ENCODE data around the gene COBL. TPM values are rescaled to one million over a fixed set of nuclear protein-coding genes. Genes with fewer than 3 reads are reported as not detected.

The COBL gene, protein sequence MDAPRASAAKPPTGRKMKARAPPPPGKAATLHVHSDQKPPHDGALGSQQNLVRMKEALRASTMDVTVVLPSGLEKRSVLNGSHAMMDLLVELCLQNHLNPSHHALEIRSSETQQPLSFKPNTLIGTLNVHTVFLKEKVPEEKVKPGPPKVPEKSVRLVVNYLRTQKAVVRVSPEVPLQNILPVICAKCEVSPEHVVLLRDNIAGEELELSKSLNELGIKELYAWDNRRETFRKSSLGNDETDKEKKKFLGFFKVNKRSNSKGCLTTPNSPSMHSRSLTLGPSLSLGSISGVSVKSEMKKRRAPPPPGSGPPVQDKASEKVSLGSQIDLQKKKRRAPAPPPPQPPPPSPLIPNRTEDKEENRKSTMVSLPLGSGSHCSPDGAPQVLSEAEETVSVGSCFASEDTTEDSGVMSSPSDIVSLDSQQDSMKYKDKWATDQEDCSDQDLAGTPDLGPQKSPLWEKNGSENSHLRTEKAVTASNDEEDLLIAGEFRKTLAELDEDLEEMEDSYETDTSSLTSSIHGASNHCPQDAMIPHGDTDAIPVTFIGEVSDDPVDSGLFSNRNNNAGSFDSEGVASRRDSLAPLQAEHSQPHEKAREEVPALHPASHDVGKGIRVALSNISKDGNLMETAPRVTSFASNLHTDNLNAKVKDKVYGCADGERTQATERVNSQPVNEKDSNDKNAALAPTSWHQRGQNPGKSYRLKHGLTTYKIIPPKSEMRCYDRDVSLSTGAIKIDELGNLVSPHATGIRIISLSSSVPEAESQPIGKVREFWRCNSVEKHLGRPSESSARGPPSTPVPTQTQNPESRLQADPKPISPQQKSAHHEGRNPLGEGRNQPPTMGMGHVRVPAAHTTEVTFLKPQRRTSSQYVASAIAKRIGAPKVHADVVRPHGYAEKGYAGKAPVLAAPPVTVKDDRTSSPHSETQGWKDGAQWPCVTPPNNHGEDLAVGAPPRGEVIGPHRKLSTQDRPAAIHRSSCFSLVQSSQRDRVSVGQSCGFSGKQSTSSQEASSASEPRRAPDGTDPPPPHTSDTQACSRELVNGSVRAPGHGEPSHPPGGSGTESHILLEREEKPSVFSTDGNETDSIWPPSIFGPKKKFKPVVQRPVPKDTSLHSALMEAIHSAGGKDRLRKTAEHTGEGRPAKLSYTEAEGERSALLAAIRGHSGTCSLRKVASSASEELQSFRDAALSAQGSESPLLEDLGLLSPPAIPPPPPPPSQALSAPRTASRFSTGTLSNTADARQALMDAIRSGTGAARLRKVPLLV
- not detected for total RNA-seq (2021; fragmentation: NEBNext Ultra II Directional; extraction: Animal tissue kit (Norgen Biotek cat#: 25700))
- long read RNA-seq, result 0 reads

DNA sequence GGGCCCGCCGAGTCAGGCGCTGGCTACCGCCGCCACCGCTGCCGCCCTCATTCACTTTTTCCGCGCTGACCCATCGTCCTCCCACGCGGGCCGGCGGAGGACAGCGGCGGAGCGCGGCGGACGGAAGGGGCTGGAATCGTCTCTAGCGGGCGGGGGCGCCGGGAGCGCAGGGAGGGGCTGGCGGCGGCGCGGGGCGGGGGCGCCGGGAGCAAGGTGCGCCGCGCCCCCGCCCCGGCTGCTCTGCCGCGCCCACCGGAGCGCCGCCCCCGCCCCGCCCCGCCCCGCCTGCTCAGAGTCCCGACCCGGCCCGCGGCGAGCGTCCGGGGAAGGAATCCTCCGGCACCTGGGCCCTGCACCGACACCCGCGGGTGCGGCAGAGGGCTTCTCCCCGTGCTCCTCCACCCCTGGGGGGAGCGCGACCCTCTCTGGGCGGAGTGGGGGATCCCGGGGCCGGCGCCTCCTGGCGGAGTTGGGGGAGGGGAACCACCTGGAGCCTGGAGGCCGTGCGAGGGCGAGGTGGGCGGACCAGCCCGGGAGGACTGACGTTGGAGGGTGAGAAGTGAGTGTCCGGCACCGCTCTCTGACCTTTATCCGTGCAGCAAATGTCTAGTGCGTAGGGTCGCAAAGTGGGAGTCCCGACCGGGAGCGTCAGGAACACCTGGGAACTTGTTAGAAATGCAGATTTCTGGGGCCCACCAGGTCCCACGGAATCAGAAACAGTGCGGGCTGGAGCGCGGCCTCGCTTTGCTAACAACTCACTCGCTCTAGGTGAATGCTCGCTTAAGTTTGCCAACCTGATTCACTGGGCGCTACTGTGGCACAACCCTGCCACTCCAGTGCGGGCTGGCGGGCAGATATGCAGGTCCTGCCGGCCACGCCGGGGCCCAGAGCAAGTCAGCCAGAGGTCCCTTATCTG lies at the start of gene COBL:
TSS of gene COBL (minus strand) at position 144 of the 916 bp plus-strand sequence. CDS start 176 bp downstream, outside the sequence.
- TF ChIP-seq, protein P1, sequence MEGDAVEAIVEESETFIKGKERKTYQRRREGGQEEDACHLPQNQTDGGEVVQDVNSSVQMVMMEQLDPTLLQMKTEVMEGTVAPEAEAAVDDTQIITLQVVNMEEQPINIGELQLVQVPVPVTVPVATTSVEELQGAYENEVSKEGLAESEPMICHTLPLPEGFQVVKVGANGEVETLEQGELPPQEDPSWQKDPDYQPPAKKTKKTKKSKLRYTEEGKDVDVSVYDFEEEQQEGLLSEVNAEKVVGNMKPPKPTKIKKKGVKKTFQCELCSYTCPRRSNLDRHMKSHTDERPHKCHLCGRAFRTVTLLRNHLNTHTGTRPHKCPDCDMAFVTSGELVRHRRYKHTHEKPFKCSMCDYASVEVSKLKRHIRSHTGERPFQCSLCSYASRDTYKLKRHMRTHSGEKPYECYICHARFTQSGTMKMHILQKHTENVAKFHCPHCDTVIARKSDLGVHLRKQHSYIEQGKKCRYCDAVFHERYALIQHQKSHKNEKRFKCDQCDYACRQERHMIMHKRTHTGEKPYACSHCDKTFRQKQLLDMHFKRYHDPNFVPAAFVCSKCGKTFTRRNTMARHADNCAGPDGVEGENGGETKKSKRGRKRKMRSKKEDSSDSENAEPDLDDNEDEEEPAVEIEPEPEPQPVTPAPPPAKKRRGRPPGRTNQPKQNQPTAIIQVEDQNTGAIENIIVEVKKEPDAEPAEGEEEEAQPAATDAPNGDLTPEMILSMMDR (IDR thresholded peaks at IDR 0.05), result no peak
- DNase-seq, result no peak
- H3K9me3 Mint-ChIP-seq, result no peaks in the 10 kb centered on the region
- no peaks in the 10 kb centered on the region for H3K4me1 Mint-ChIP-seq (ENCODE audit: low read depth)
- no peaks in the 10 kb centered on the region for H3K36me3 Mint-ChIP-seq (ENCODE audit: low read depth)
- H3K27me3 Mint-ChIP-seq (ENCODE audit: insufficient read depth), result peaks cover 20% of the 10 kb centered on the region
- H3K4me3 Mint-ChIP-seq, result peak within 1 kb of the TSS; percentile 69; the same call in 1 of the 2 replicates
- H3K27ac Mint-ChIP-seq, result no peak within 1 kb of the TSS

DNA sequence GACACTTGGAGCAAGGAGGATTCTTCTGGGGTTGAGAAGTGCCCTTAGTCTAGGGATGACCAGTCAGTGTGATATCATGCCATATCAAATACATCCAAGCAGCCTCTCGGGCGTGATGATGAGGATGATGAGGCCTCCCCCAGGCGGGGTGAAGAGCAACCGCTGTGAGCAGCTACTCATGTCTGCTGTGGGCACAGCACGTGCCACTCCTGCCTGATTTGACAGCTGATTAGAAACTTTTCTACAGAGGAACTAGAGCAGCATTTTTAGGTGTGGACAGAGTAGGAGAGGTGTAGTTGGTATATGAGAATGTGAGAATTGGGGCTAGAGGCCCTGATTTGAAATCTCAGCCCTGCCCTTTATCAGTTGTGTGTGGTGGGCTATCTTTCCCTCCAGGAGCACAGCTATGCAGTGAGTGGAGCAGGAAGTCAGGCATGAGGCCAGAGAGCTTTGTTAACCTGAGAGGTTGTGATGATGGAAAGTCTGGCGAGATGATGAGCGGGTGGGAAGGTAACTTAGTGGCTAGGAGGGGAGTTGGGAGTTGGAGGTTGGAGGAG lies 49.6 kb upstream of the COBL start:
- Mint-ChIP-seq H3K27ac (no peak overlapping the region), H3K36me3 (ENCODE audit: low read depth) (no peaks in the 10 kb centered on the region), H3K27me3 (ENCODE audit: insufficient read depth) (peaks cover 5% of the 10 kb centered on the region), H3K9me3 (peaks cover 10% of the 10 kb centered on the region; the same call in 1 of the 2 replicates), H3K4me3 (no peak overlapping the region), H3K4me1 (ENCODE audit: low read depth) (no peaks in the 10 kb centered on the region)
- TF ChIP-seq, protein P1 (IDR thresholded peaks at IDR 0.05), result no peak
- DNase-seq, result no peak

DNA sequence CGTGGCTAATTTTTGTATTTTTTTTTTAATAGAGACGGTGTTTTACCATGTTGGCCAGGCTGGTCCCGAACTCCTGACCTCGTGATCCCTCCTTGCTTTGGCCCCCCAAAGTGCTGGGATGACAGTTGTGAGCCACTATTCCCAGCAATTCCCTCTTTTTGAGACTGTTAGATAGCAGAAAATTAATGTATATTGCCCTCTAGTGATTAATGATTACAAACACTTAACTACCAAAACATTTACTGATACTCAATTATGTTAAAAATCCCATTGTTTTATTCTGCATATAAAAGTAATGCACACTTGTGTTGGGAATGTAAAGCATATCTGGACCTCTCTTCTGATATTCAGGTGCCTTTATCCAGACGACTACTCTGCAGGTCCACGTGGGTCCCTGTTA lies 41.2 kb upstream of the COBL start:
- H3K27me3 Mint-ChIP-seq (ENCODE audit: insufficient read depth), result peaks cover 2% of the 10 kb centered on the region
- TF ChIP-seq, protein P1 (IDR thresholded peaks at IDR 0.05), result no peak
- H3K36me3 Mint-ChIP-seq (ENCODE audit: low read depth), result no peaks in the 10 kb centered on the region
- H3K9me3 Mint-ChIP-seq, result peaks cover 22% of the 10 kb centered on the region
- no peak overlapping the region for H3K4me3 Mint-ChIP-seq
- H3K4me1 Mint-ChIP-seq (ENCODE audit: low read depth), result no peaks in the 10 kb centered on the region
- H3K27ac Mint-ChIP-seq, result no peak overlapping the region
- no peak for DNase-seq

DNA sequence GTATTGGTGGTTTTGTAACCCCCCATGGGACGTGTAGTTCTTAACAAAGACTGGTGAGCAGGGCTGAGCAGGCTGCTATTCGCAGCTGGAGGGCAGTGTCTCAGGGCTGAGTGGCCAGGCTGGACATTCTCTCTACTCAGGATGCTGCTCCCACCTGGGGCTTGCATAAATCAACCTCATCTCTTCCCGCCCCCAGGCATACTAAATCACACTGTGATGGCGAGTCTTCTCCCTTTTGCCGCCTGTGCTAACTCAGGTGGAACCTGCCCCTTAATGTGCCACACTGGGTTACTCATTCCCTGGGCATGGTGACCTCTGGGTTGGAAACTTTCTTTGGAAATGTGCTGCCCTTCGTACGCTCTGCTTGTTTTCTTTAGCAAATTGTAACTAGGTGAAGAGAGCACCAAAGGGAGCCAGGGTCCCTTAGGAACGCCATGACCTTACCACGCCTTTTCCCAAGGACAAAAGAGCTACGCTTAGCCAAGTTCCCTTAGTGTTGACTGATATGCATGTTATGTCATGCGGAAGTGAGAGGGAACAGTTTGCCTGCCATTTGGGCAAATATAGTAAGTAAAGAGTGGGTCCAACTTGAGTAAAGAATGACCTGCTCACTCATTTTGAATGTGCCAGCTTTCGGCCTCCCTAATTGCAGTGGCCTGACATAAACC lies 40.4 kb upstream of the COBL start:
- no peak overlapping the region for H3K4me3 Mint-ChIP-seq
- TF ChIP-seq, protein P1 (IDR thresholded peaks at IDR 0.05), result no peak
- no peaks in the 10 kb centered on the region for H3K36me3 Mint-ChIP-seq (ENCODE audit: low read depth)
- no peaks in the 10 kb centered on the region for H3K4me1 Mint-ChIP-seq (ENCODE audit: low read depth)
- no peak for DNase-seq
- H3K27ac Mint-ChIP-seq, result no peak overlapping the region
- H3K27me3 Mint-ChIP-seq (ENCODE audit: insufficient read depth), result peaks cover 2% of the 10 kb centered on the region
- H3K9me3 Mint-ChIP-seq, result peaks cover 14% of the 10 kb centered on the region

Data from HFFc6 (cell line).